WERI-Rb-1 (cell line): ENCODE results near the gene NCAN.

Experiments
- DNase-seq: peaks from one replicate; pipeline ENCODE4 v3.0.0-alpha.2; 2020
- H3K27ac ChIP-seq: fragments of 250-450 bp; sonication (Bioruptor Pico); 2 replicates; pipeline ENCODE4 v1.5.1; 2020; ENCODE audit warnings: mild to moderate bottlenecking, moderate library complexity
- H3K27me3 ChIP-seq: fragments of 250-450 bp; sonication (Bioruptor Pico); 2 replicates; pipeline ENCODE4 v1.5.1; 2021; ENCODE audit warnings: mild to moderate bottlenecking, low read depth, moderate library complexity; ENCODE audit not compliant: insufficient read depth, severe bottlenecking
- H3K36me3 ChIP-seq: fragments of 250-450 bp; sonication (Bioruptor Pico); 2 replicates; pipeline ENCODE4 v1.5.1; 2020; ENCODE audit warnings: mild to moderate bottlenecking, moderate library complexity
- H3K4me3 ChIP-seq: 2 replicates; pipeline ENCODE4 v1.5.1; 2011; ENCODE audit warnings: low read depth, mild to moderate bottlenecking, control low read depth, low read length
- H3K9me3 ChIP-seq: fragments of 250-450 bp; sonication (Bioruptor Pico); 2 replicates; pipeline ENCODE4 v1.5.1; 2021; ENCODE audit warnings: mild to moderate bottlenecking, moderate library complexity; ENCODE audit not compliant: severe bottlenecking
- CTCF ChIP-seq: IDR thresholded peaks from 2 replicates; pipeline ENCODE4 v1.5.1; 2011; ENCODE audit warnings: low read depth, mild to moderate bottlenecking, control low read depth, inconsistent platforms, low read length

The NCAN gene

GRCh38 chr19:19192078-19192882, 19.5 kb upstream of the NCAN start, which contains the start of the genes BORCS8 and RFXANK:
TSS of gene BORCS8 (minus strand) at chr19:19192152. CDS start at chr19:19192117, 35 bp downstream.
TSS of gene RFXANK (plus strand) at chr19:19192258. CDS start at chr19:19193947, 1,689 bp downstream.
- H3K27me3 ChIP-seq: no peaks in the 10 kb centered on the region
- DNase-seq: peak; percentile 99
- TF ChIP-seq CTCF: no peak
- H3K27ac ChIP-seq: peak within 1 kb of the TSS; percentile 97
- H3K36me3 ChIP-seq: peaks cover 19% of the 10 kb centered on the region
- H3K9me3 ChIP-seq: no peaks in the 10 kb centered on the region
- H3K4me3 ChIP-seq: peak within 1 kb of the TSS; percentile 98

GRCh38 chr19:19192910-19193423, 18.8 kb upstream of the NCAN start:
- Histone ChIP-seq H3K27ac (peak overlapping the region; percentile 78), H3K36me3 (peaks cover 24% of the 10 kb centered on the region), H3K9me3 (no peaks in the 10 kb centered on the region), H3K27me3 (no peaks in the 10 kb centered on the region), H3K4me3 (peak overlapping the region; percentile 98)
- TF ChIP-seq CTCF: no peak
- DNase-seq: no peak

GRCh38 chr19:19193926-19194325, 17.8 kb upstream of the NCAN start:
- DNase-seq: no peak
- Histone ChIP-seq H3K36me3 (peaks cover 33% of the 10 kb centered on the region), H3K4me3 (no peak overlapping the region), H3K27ac (no peak overlapping the region), H3K27me3 (no peaks in the 10 kb centered on the region), H3K9me3 (no peaks in the 10 kb centered on the region)
- TF ChIP-seq CTCF: no peak

- peaks cover 43% of the 10 kb centered on the region for H3K36me3 ChIP-seq
- no peaks in the 10 kb centered on the region for H3K9me3 ChIP-seq
- no peaks in the 10 kb centered on the region for H3K27me3 ChIP-seq
- H3K27ac ChIP-seq: no peak overlapping the region
- H3K4me3 ChIP-seq: peak overlapping the region; percentile 88
- no peak for DNase-seq
- no peak for TF ChIP-seq CTCF
Observed at GRCh38 chr19:19201697-19202630, 9.8 kb upstream of the NCAN start.

- no peak for DNase-seq
- no peak for TF ChIP-seq CTCF
- Histone ChIP-seq H3K9me3 (no peaks in the 10 kb centered on the region), H3K27me3 (no peaks in the 10 kb centered on the region), H3K27ac (peak overlapping the region; percentile 73), H3K4me3 (peak overlapping the region; percentile 88), H3K36me3 (peaks cover 36% of the 10 kb centered on the region)
Observed at GRCh38 chr19:19202707-19203011, 9.1 kb upstream of the NCAN start.
